AG04449 (cell line): ENCODE data around the gene KIF1B.

Experiments
- CTCF ChIA-PET: fragments of 350-600 bp; formaldehyde crosslinking; extraction: SDS; loops from one replicate; lab custom pipeline; 2021; ENCODE audit warnings: antibody characterized with exemption; lab: Yijun Ruan, JAX
- POLR2A ChIA-PET: fragments of 400-600, 350-600 bp; formaldehyde crosslinking; extraction: SDS; loops from one replicate; lab custom pipeline; 2020; ENCODE audit warnings: antibody characterized with exemption, inconsistent platforms; lab: Yijun Ruan, JAX
- DNase-seq: peaks from one replicate; pipeline ENCODE4 v3.0.0-alpha.2; 2010; ENCODE audit warnings: low read depth, low spot score
- H3K4me3 ChIP-seq: 2 replicates; pipeline ENCODE4 v1.5.1; 2011; ENCODE audit warnings: low read depth, mild to moderate bottlenecking, control low read depth, low read length
- CTCF ChIP-seq: IDR thresholded peaks from one replicate; pipeline ENCODE4 v1.5.1; 2011; ENCODE audit warnings: mild to moderate bottlenecking, moderate library complexity, low read length, control low read depth, inconsistent platforms; ENCODE audit not compliant: insufficient read depth; ENCODE audit errors: missing control alignments

KIF1B gene

GRCh38 chr1:10280439-10281350, 70.3 kb downstream of the KIF1B start:
- ChIA-PET CTCF (interaction anchor here (0.8 to 1.6 kb wide), 2 partner anchors 11 to 12 kb away, joined by 3 to 4 read pairs; no protein-coding TSS in a partner anchor), POLR2A (interaction anchor here (0.6 to 1.6 kb wide), 3 partner anchors 28 to 178 kb away, joined by 3 to 7 read pairs (median 6); partner anchors contain the start of gene KIF1B)
- no peak for TF ChIP-seq CTCF
- no peak overlapping the region for H3K4me3 ChIP-seq
- peak; percentile 14 for DNase-seq

GRCh38 chr1:10283318-10283984, 73.1 kb downstream of the KIF1B start:
- TF ChIP-seq CTCF: no peak
- DNase-seq: no peak
- ChIA-PET CTCF (interaction anchor here (1.0 to 4.3 kb wide), 2 partner anchors 19 to 74 kb away, joined by 3 to 16 read pairs; partner anchors contain the start of gene KIF1B), POLR2A (interaction anchor here (0.6 kb wide), 1 partner anchor 118 kb away, joined by 3 read pairs; no protein-coding TSS in a partner anchor)
- no peak overlapping the region for H3K4me3 ChIP-seq

- no peak overlapping the region for H3K4me3 ChIP-seq
- POLR2A ChIA-PET: no interaction called here
- DNase-seq: no peak
- no peak for TF ChIP-seq CTCF
- CTCF ChIA-PET: interaction anchor here (1.6 to 4.3 kb wide), 2 partner anchors 10 to 77 kb away, joined by 6 to 16 read pairs; partner anchors contain the start of gene KIF1B
These were observed 75.9 kb downstream of the KIF1B start for GRCh38 chr1:10286244-10286643.

GRCh38 chr1:10287023-10287645, 76.8 kb downstream of the KIF1B start:
- POLR2A ChIA-PET: no interaction called here
- DNase-seq: no peak
- no peak overlapping the region for H3K4me3 ChIP-seq
- TF ChIP-seq CTCF: no peak
- CTCF ChIA-PET: interaction anchor here (1.2 to 4.3 kb wide), 3 partner anchors 9 to 78 kb away, joined by 3 to 16 read pairs (median 6); partner anchors contain the start of gene KIF1B

GRCh38 chr1:10288029-10288615, 77.8 kb downstream of the KIF1B start:
- POLR2A ChIA-PET: no interaction called here
- DNase-seq: no peak
- H3K4me3 ChIP-seq: no peak overlapping the region
- CTCF ChIA-PET: interaction anchor here (1.2 to 4.3 kb wide), 3 partner anchors 8 to 79 kb away, joined by 3 to 16 read pairs (median 6); partner anchors contain the start of gene KIF1B
- TF ChIP-seq CTCF: no peak
